SK-N-SH treated with all-trans-retinoic acid at 6 μM for 48 hours (cell line): ENCODE results near the gene RABGAP1L.
"Not testable (repeated sequence)": the region's sequence is repeated elsewhere in the genome, so short reads cannot be mapped to it uniquely, and the experiment has no call there.

Experiments used
- ATAC-seq: fragments of 200-7000 bp; cut with Tn5 transposase; 3 replicates; pipeline ENCODE4 v1.9.1; 2020; ENCODE audit warnings: mild to moderate bottlenecking, moderate library complexity
- ARNTL ChIP-seq: fragments of 450-650 bp; formaldehyde crosslinking; IDR thresholded peaks from 2 replicates; pipeline ENCODE4 v1.5.0; 2020; ENCODE audit warnings: low read depth, mild to moderate bottlenecking, moderate library complexity, borderline replicate concordance
- BACH2 ChIP-seq: fragments of 250-450 bp; sonication (Bioruptor Pico); IDR thresholded peaks from 2 replicates; pipeline ENCODE4 v1.9.0; 2021; ENCODE audit warnings: mild to moderate bottlenecking, borderline replicate concordance
- CREB5 ChIP-seq: fragments of 250-450 bp; sonication (Bioruptor Pico); IDR thresholded peaks from 2 replicates; pipeline ENCODE4 v1.5.1; 2020; ENCODE audit warnings: low read depth, mild to moderate bottlenecking, moderate library complexity
- CSRNP3 ChIP-seq: fragments of 250-450 bp; sonication (Bioruptor Pico); IDR thresholded peaks from 2 replicates; pipeline ENCODE4 v1.5.1; 2021; ENCODE audit warnings: mild to moderate bottlenecking, moderate library complexity
- ESRRG ChIP-seq: fragments of 250-450 bp; sonication (Bioruptor Pico); IDR thresholded peaks from 2 replicates; pipeline ENCODE4 v1.6.1; 2021; ENCODE audit warnings: mild to moderate bottlenecking
- GLIS3 ChIP-seq: fragments of 250-450 bp; sonication (Bioruptor Pico); IDR thresholded peaks from 2 replicates; pipeline ENCODE4 v1.5.0; 2020; ENCODE audit warnings: mild to moderate bottlenecking, moderate library complexity
- POU6F1 ChIP-seq: fragments of 250-450 bp; sonication (Bioruptor Pico); IDR thresholded peaks from 2 replicates; pipeline ENCODE4 v1.8.0; 2021; ENCODE audit warnings: low read depth, mild to moderate bottlenecking, moderate library complexity, borderline replicate concordance
- RARB ChIP-seq: fragments of 250-450 bp; sonication (Bioruptor Pico); IDR thresholded peaks from 2 replicates; pipeline ENCODE4 v1.8.0; 2021; ENCODE audit warnings: mild to moderate bottlenecking, moderate library complexity
- SNAI2 ChIP-seq: fragments of 250-450 bp; sonication (Bioruptor Pico); IDR thresholded peaks from 2 replicates; pipeline ENCODE4 v1.5.0; 2020; ENCODE audit warnings: mild to moderate bottlenecking, moderate library complexity
- TCF4 ChIP-seq: fragments of 250-450 bp; sonication (Bioruptor Pico); IDR thresholded peaks from 2 replicates; pipeline ENCODE4 v1.8.0; 2021; ENCODE audit warnings: mild to moderate bottlenecking, moderate library complexity, borderline replicate concordance
- TSHZ2 ChIP-seq: fragments of 250-450 bp; sonication (Bioruptor Pico); IDR thresholded peaks from 2 replicates; pipeline ENCODE4 v1.5.0; 2020; ENCODE audit warnings: mild to moderate bottlenecking, moderate library complexity
- ZC3H10 ChIP-seq: fragments of 250-450 bp; sonication (Bioruptor Pico); IDR thresholded peaks from 2 replicates; pipeline ENCODE4 v1.5.1; 2021; ENCODE audit warnings: mild to moderate bottlenecking, moderate library complexity
- ZNF565 ChIP-seq: fragments of 450-650 bp; formaldehyde crosslinking; conservative IDR thresholded peaks from 2 replicates; pipeline ENCODE4 v1.5.0; 2020; ENCODE audit warnings: low read depth, mild to moderate bottlenecking, moderate library complexity
- ZNF8 ChIP-seq: fragments of 450-650 bp; formaldehyde crosslinking; IDR thresholded peaks from 2 replicates; pipeline ENCODE4 v1.5.0; 2020; ENCODE audit warnings: mild to moderate bottlenecking, moderate library complexity

The RABGAP1L gene

GRCh38 chr1:175015243-175015642, 855.9 kb downstream of the RABGAP1L start (continued):
- TF ChIP-seq RARB (CRISPR knock-in tag), result no peak
- no peak for TF ChIP-seq ZNF565 (CRISPR knock-in tag)
- TF ChIP-seq ZC3H10 (CRISPR knock-in tag), result no peak
- TF ChIP-seq, all 23 proteins: peak for 0

GRCh38 chr1:175019524-175019923, 860.2 kb downstream of the RABGAP1L start:
- ATAC-seq, result no peak
- TF ChIP-seq BACH2, result no peak
- no peak for TF ChIP-seq GLIS3 (CRISPR knock-in tag)

- peak; percentile 99 for ATAC-seq
- no peak for TF ChIP-seq CREB5 (CRISPR knock-in tag)
- TF ChIP-seq RARB (CRISPR knock-in tag), result peak; percentile 51; the same call in 1 of the 2 replicates
- peak; percentile 77; the same call in 1 of the 2 replicates for TF ChIP-seq POU6F1 (CRISPR knock-in tag)
Observed at GRCh38 chr1:175023043-175023921, 864.0 kb downstream of the RABGAP1L start, which contains the start of gene MRPS14. Gene MRPS14, minus strand, starts transcription at chr1:175023425. Its CDS starts 17 bp downstream, at chr1:175023408.

GRCh38 chr1:175023922-175024242, 864.6 kb downstream of the RABGAP1L start:
- ATAC-seq, result not testable (repeated sequence)

- no peak for TF ChIP-seq TCF4
- TF ChIP-seq SNAI2, result no peak
- no peak for TF ChIP-seq TSHZ2 (CRISPR knock-in tag)
- no peak for ATAC-seq
Observed at GRCh38 chr1:175024773-175025172, 865.5 kb downstream of the RABGAP1L start.

GRCh38 chr1:175033953-175034352, 874.6 kb downstream of the RABGAP1L start:
- no peak for ATAC-seq
- TF ChIP-seq TSHZ2 (CRISPR knock-in tag), result no peak
- no peak for TF ChIP-seq ESRRG (CRISPR knock-in tag)
- TF ChIP-seq ZNF8, result no peak
- TF ChIP-seq CSRNP3 (CRISPR knock-in tag), result no peak
- no peak for TF ChIP-seq GLIS3 (CRISPR knock-in tag)
- no peak for TF ChIP-seq SNAI2
- TF ChIP-seq BACH2, result no peak
- TF ChIP-seq ARNTL, result no peak
- TF ChIP-seq, all 23 proteins: peak for 0
